ENCODE results near the gene C22orf31.

The C22orf31 gene

DNA sequence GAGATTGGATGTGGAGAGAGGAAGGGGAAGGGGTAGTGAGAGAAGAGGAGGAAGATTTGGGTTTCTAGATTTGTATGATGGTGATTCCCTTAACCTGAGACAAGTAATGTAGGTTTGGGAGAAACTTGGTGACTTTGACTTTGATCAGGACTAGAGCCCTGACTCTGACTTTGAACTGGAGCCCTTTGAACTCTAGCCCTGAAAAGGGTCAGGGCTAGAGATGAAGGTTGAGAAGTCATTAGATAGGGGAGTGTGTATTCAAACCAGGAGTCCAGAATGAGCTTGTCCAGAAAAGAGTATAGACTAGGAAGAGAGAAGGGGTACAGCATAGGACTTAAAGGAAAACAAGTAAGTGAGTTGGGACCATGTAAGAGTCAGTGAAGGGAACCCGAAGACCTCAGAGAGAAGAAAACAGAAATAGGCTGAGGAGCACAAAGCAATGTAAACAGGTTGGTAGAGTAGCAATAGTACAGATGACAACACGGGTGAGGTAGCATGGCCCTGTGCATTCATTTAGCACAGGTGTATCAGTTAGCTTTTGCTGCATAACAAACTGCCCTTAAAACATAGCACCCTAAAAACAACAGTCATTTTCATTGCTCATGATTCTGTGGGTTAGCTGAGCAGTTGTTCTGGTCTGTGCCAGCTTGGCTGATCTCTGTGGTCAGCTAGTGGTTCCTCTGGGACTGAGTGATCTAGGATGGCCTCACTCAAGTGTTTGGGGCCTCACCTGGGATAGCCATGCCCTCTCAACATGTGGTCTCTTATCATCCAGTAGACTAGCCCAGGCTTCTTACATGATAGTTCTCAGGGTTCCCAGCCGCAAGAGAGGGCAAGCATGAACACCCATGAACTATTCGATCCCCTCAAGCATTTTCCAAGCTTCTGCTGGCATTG is 43.1 kb downstream of the C22orf31 start:
- H3K4me3 ChIP-seq (replicated peaks; ENCODE audit: low read depth, low read length), result no peak overlapping the region
- DNase-seq (ENCODE audit: extremely low read depth, low read depth), result no peak

DNA sequence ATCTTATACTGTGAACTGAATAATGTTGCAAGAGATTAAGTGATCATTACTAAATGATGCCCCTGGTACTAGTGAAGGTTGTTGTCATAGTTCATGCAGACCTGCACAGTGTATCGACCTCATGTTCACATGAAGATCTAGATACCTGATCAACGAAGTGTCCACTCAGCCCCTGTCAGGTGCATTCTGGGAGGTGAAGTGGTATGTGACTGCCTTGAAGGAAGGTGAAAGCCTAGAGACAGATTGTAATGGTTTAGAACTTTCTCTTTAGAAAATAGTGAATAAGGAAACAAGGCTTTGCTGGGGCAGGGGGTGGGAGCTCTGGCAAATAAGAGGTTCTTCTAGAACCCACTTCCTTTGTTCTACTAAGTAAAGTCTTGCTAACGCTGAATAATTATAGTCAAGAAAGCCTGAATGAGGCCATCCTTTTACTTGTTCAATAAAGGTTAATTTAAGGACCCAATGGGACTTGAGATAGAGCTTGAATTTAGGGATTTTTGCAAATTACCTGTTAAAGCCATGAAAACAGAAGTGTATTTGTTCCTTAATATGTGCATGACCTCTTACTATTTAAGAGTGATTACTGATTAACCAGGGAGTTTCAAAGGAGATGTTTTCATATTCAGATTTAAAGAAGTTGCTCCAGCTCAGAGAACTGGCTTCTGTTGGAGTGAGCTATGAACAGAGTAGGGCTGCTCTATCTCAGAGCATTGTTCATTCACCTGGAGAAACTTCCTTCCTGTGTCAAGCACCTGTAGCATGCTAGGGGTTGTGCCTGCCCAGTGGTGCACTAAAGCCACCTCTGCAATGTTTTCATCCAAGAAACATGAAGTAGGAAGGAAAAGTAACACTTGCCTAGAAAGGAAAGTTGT is 45.3 kb downstream of the C22orf31 start:
- TF ChIP-seq, protein P1, sequence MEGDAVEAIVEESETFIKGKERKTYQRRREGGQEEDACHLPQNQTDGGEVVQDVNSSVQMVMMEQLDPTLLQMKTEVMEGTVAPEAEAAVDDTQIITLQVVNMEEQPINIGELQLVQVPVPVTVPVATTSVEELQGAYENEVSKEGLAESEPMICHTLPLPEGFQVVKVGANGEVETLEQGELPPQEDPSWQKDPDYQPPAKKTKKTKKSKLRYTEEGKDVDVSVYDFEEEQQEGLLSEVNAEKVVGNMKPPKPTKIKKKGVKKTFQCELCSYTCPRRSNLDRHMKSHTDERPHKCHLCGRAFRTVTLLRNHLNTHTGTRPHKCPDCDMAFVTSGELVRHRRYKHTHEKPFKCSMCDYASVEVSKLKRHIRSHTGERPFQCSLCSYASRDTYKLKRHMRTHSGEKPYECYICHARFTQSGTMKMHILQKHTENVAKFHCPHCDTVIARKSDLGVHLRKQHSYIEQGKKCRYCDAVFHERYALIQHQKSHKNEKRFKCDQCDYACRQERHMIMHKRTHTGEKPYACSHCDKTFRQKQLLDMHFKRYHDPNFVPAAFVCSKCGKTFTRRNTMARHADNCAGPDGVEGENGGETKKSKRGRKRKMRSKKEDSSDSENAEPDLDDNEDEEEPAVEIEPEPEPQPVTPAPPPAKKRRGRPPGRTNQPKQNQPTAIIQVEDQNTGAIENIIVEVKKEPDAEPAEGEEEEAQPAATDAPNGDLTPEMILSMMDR (IDR thresholded peaks at IDR 0.05; ENCODE audit: low read depth, low read length, missing control alignments), result no peak
- DNase-seq (ENCODE audit: extremely low read depth, low read depth), result no peak
- no peak overlapping the region for H3K4me3 ChIP-seq (replicated peaks; ENCODE audit: low read depth, low read length)

More for the DNA sequence above, 43.1 kb downstream of the C22orf31 start:
- TF ChIP-seq, protein P1 (IDR thresholded peaks at IDR 0.05; ENCODE audit: low read depth, low read length, missing control alignments), result no peak

DNA sequence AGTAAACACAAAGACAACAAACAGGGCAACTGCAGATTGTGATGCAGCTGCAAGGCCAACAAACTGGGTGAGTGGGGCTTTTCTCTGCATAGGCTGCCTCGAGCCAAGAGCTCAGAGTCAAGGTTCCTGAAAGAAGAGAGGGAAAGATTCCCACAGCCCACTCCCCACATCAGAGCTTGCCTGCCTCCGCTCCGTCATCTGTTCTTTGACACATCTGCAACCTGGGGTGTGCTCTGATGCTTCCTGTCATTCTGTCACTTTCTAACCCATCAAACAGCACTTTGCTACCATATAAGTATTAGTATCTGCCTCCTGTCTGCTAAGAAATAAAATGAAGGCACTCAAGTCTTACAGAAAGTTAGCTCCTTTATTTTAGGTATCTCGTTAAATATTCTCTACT is 46.9 kb downstream of the C22orf31 start:
- H3K4me3 ChIP-seq (replicated peaks; ENCODE audit: low read depth, low read length), result no peak overlapping the region
- DNase-seq (ENCODE audit: extremely low read depth, low read depth), result no peak
- TF ChIP-seq, protein P1 (IDR thresholded peaks at IDR 0.05; ENCODE audit: low read depth, low read length, missing control alignments), result no peak

DNA sequence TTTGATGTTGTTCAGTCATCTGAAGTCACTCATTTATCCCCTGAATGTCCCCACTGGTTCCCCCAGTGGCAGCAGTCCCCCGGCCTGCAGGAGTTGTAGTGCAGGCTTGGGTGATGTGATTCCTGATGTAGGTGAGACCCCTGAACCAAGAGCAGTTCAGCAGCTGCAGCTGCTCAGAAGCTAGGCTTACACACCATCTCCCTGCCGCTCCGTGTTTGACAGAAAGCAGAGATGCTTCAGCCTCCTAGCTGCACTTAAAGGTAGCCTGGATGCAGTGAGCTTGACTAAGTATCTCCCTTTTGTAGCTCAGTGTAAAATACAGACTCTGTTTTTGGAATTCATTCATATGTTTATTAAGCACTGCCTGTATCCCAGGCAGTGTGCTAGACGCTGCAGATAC is 47.3 kb downstream of the C22orf31 start:
- no peak for DNase-seq (ENCODE audit: extremely low read depth, low read depth)

DNA sequence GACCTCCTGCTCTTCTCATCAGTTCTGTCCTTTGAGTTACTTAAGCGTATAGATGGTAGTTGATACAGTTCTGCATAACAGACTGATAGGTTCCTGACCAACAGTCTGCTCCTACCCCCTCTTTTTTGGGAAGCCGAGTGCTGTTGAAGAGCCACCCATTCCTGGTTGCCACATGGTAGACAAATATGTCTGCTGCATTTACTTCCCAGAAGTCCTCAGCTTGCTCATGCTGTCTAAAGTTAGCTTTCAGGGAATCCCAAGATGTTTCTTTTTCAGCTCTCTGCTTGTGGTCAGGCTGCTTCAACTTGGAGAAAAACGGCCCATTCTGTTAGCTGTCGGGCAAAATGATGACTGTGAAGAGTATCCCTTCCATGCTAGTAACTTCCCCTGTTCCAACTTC is 48.7 kb downstream of the C22orf31 start:
- TF ChIP-seq, protein P1 (IDR thresholded peaks at IDR 0.05; ENCODE audit: low read depth, low read length, missing control alignments), result no peak
- no peak overlapping the region for H3K4me3 ChIP-seq (replicated peaks; ENCODE audit: low read depth, low read length)
- DNase-seq (ENCODE audit: extremely low read depth, low read depth), result no peak

More for the DNA sequence above, 47.3 kb downstream of the C22orf31 start:
- no peak overlapping the region for H3K4me3 ChIP-seq (replicated peaks; ENCODE audit: low read depth, low read length)
- TF ChIP-seq, protein P1 (IDR thresholded peaks at IDR 0.05; ENCODE audit: low read depth, low read length, missing control alignments), result no peak

DNA sequence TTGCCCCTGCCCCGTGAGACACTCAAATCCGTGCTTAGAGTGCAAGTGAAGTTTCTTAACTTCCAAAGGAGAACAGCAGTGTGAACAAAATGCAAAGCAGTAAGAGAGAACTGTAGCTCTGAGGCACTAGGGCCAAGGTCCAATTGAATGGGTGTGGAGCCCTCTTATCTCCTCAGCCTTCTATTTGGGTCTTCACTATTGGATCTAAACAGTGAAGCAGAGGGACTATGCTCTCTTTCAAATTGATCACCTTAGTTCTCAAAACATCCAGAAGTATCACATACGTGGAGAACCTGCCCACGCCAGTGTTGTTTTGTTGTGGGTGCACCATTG is 49.6 kb downstream of the C22orf31 start:
- TF ChIP-seq, protein P1 (IDR thresholded peaks at IDR 0.05; ENCODE audit: low read depth, low read length, missing control alignments), result no peak
- DNase-seq (ENCODE audit: extremely low read depth, low read depth), result no peak
- no peak overlapping the region for H3K4me3 ChIP-seq (replicated peaks; ENCODE audit: low read depth, low read length)
